HCT116 (cell line): Measurements from ENCODE around the gene ELL2. TPM values are rescaled to one million over a fixed set of nuclear protein-coding genes. Genes with fewer than 3 reads are reported as not detected.
"Not testable (repeated sequence)": the region's sequence is repeated elsewhere in the genome, so short reads cannot be mapped to it uniquely, and the experiment has no call there.

Source experiments
- ATAC-seq: fragments of 200-7000 bp; cut with Tn5 transposase; 2 replicates; pipeline ENCODE4 v1.9.1; 2020; ENCODE audit warnings: mild to moderate bottlenecking, moderate library complexity
- BruUV-seq: library from RNA; stranded (reverse); fragments of 400-500 nt; replicated peaks from 2 replicates; lab custom pipeline; 2021; lab: Mats Ljungman, UMichigan
- CTCF ChIA-PET: fragments of 300-600 bp; sonication (Branson Sonifier 250); formaldehyde crosslinking; loops from one replicate; lab custom pipeline; 2021; ENCODE audit warnings: antibody characterized with exemption; lab: Charles Lee
- POLR2A ChIA-PET: fragments of 300-600, 350-600 bp; sonication (Branson Sonifier 250); formaldehyde crosslinking; loops from one replicate; lab custom pipeline; 2021; ENCODE audit warnings: antibody characterized with exemption; lab: Charles Lee
- RAD21 ChIA-PET, 2 experiments: fragments of 300-600 bp; sonication (Branson Sonifier 250); formaldehyde crosslinking; loops; one replicate each; lab custom pipeline; 2023; ENCODE audit warnings: low total read pairs in 2 of 2; ENCODE audit not compliant: uncharacterized antibody in 2 of 2, unreplicated experiment in 2 of 2, low non-redundant PET in 1 of 2; lab: Charles Lee
- DNase-seq: peaks from one replicate; pipeline ENCODE4 v3.0.0-alpha.2; 2010; ENCODE audit warnings: low read depth, low spot score
- H2AFZ ChIP-seq: fragments of 200-600 bp; shearing (Covaris generic), sonication (generic); 2 replicates; pipeline ENCODE4 v1.6.1; 2017; ENCODE audit warnings: low read depth, mixed run types, mixed read lengths, antibody characterized with exemption, low read length; ENCODE audit not compliant: poor library complexity, severe bottlenecking
- H3K27ac ChIP-seq: 2 replicates; pipeline ENCODE4 v1.5.1; 2012; ENCODE audit warnings: low read depth, low read length
- H3K27me3 ChIP-seq: fragments of 200-600 bp; sonication (generic); 2 replicates; pipeline ENCODE4 v1.6.1; 2016; ENCODE audit warnings: mixed run types, low read length, mixed read lengths; ENCODE audit not compliant: insufficient read depth
- H3K36me3 ChIP-seq, 2 experiments: fragments of 200-500 bp in 1 of 2; fragments of 200-600 bp in 1 of 2; sonication (Bioruptor generic) in 1 of 2; sonication (generic) in 1 of 2; 2 replicates each; pipeline versions ENCODE4 v1.5.1 to v1.6.1; 2014 to 2016; ENCODE audit warnings: low read length in 2 of 2, inconsistent platforms in 1 of 2, mixed read lengths in 1 of 2, mixed run types in 1 of 2; ENCODE audit not compliant: insufficient read depth in 2 of 2, control insufficient read depth in 1 of 2
- H3K4me1 ChIP-seq, 2 experiments: fragments of 200-600 bp in 1 of 2; sonication (generic) in 1 of 2; 2 replicates each; pipeline versions ENCODE4 v1.5.1 to v1.6.1; 2012 to 2017; ENCODE audit warnings: low read length in 2 of 2, inconsistent platforms in 1 of 2, mild to moderate bottlenecking in 1 of 2, mixed read lengths in 1 of 2, mixed run types in 1 of 2, moderate library complexity in 1 of 2; ENCODE audit not compliant: insufficient read depth in 2 of 2, control insufficient read depth in 1 of 2
- H3K4me2 ChIP-seq: fragments of 200-600 bp; sonication (generic); 2 replicates; pipeline ENCODE4 v1.6.1; 2017; ENCODE audit warnings: mixed run types, low read length, mixed read lengths
- H3K4me3 ChIP-seq, 2 experiments: fragments of 200-600 bp in 1 of 2; sonication (generic) in 1 of 2; replicated peaks in 1 of 2; 2 replicates each; pipeline ENCODE4 v1.5.1; 2011 to 2016; ENCODE audit warnings: low read length in 2 of 2, control low read depth in 1 of 2, low read depth in 1 of 2, mild to moderate bottlenecking in 1 of 2, mixed read lengths in 1 of 2, mixed run types in 1 of 2
- H3K79me2 ChIP-seq: fragments of 200-600 bp; sonication (generic); 2 replicates; pipeline ENCODE4 v1.6.1; 2017; ENCODE audit warnings: mild to moderate bottlenecking, mixed run types, low read length, moderate library complexity, mixed read lengths; ENCODE audit not compliant: insufficient read depth
- H3K9ac ChIP-seq: fragments of 200-600 bp; sonication (generic); 2 replicates; pipeline ENCODE4 v1.6.1; 2016; ENCODE audit warnings: low read length, mixed read lengths
- H3K9me2 ChIP-seq: fragments of 200-600 bp; sonication (generic), shearing (Covaris generic); 2 replicates; pipeline ENCODE4 v1.6.1; 2017; ENCODE audit warnings: mixed run types, mild to moderate bottlenecking, moderate library complexity; ENCODE audit not compliant: insufficient read depth
- H3K9me3 ChIP-seq, 2 experiments: fragments of 200-500 bp in 1 of 2; fragments of 200-600 bp in 1 of 2; sonication (Bioruptor generic) in 1 of 2; sonication (generic) in 1 of 2; 2 replicates each; pipeline ENCODE4 v1.6.1; 2014 to 2017; ENCODE audit warnings: low read length in 2 of 2, mixed read lengths in 2 of 2, inconsistent platforms in 1 of 2, low read depth in 1 of 2, mild to moderate bottlenecking in 1 of 2, mixed run types in 1 of 2, moderate library complexity in 1 of 2; ENCODE audit not compliant: control insufficient read depth in 1 of 2, insufficient read depth in 1 of 2
- H4K20me1 ChIP-seq: fragments of 200-600 bp; sonication (generic), shearing (Covaris generic); 2 replicates; pipeline ENCODE4 v1.6.1; 2017; ENCODE audit warnings: mixed run types, mild to moderate bottlenecking, moderate library complexity; ENCODE audit not compliant: insufficient read depth
- CEBPB ChIP-seq: IDR thresholded peaks from 2 replicates; pipeline ENCODE4 v1.6.1; 2012; ENCODE audit warnings: low read depth
- FOSL1 ChIP-seq: IDR thresholded peaks from 2 replicates; pipeline ENCODE4 v1.6.1; 2012; ENCODE audit warnings: low read depth
- intact Hi-C: fragments of 100-400 bp; cut with micrococcal nuclease; formaldehyde crosslinking; loops from 2 replicates; pipeline ENCODE4 v1.10.0; 2022
- total RNA-seq: library from RNA; stranded (reverse); gene quantifications from one replicate; pipeline ENCODE4 v1.2.1, GENCODE V29; 2021; ENCODE audit not compliant: unreplicated experiment

The ELL2 gene
- total RNA-seq, 1 experiment from 2014 or later, result 29.8 TPM

DNA sequence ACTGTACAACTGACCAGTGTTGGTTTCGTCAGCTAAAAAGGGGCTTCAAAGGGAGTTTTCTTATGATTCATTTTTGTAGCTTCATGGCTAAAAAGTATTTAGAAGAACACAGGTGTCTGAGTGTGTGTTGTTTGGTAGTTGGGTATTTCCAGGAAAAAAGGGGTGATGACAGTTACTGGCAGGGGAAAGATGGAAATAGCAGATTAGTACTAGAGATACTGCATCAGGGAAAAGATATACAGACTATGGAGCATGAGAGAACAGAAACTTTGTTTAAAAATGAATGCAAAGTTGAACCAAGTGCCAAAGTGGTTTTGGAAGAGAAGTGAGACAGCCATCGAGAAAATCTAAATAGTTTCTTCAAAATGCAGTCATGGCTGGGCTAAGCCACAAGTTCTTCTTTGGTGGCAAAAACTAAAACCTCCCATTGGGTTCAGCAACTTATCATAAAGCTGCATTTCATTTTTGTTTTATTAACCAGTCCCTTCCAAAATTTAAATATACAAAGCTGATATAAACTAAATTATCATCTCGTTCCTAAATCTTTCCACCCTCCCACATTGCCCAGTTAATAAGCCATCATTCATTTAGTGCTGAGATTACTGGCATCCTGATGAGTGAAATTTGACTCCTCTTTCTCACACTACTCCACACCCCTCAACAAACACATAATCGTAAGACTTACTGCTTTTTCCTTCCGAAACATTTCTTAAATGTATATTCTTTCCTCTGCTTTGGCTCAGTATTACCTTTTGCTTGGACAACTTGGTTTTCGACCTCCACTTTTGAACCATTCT, 33.5 kb downstream of the ELL2 start:
- no peaks in the 10 kb centered on the region for H3K79me2 ChIP-seq
- ChIA-PET POLR2A (no interaction called here), RAD21 (no interaction called here), CTCF (no interaction called here)
- BruUV-seq, result no TSS peak
- no peak for ATAC-seq
- intact Hi-C loops, result no loop called here
- no peak for TF ChIP-seq CEBPB
- no peak for TF ChIP-seq FOSL1
- H3K36me3 ChIP-seq, result 0 out of 4 replicates have a peak, but pooled peaks cover 0 to 4% of the 10 kb centered on the region in 2 experiments
- DNase-seq, result no peak
- H3K9me2 ChIP-seq, result no peaks in the 10 kb centered on the region
- no peak overlapping the region for H3K4me3 ChIP-seq
- H3K27ac ChIP-seq, result no peak overlapping the region
- H3K4me2 ChIP-seq, result no peak overlapping the region
- H4K20me1 ChIP-seq, result no peaks in the 10 kb centered on the region
- no peaks in the 10 kb centered on the region for H3K9me3 ChIP-seq
- no peaks in the 10 kb centered on the region for H3K27me3 ChIP-seq
- H3K9ac ChIP-seq, result no peak overlapping the region
- H2AFZ ChIP-seq, result no peak overlapping the region
- H3K4me1 ChIP-seq, result peaks cover 3 to 8% of the 10 kb centered on the region in 2 experiments; a peak in 3 of 4 replicates

DNA sequence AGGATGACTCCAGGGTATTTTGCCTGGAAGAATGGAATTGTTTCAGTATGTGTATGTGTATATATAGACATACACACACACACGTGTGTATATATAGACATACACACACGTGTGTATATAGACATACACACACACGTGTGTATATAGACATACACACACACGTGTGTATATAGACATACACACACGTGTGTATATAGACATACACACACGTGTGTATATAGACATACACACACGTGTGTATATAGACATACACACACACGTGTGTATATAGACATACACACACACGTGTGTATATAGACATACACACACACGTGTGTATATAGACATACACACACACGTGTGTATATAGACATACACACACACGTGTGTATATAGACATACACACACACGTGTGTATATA, 34.4 kb downstream of the ELL2 start:
- H3K9me3 ChIP-seq, ATAC-seq, BruUV-seq, H3K36me3 ChIP-seq, H3K27ac ChIP-seq, RAD21 ChIA-PET, H3K4me2 ChIP-seq, H3K27me3 ChIP-seq, H3K79me2 ChIP-seq, H3K4me3 ChIP-seq, H3K9ac ChIP-seq, CTCF ChIA-PET, DNase-seq, POLR2A ChIA-PET, H4K20me1 ChIP-seq, H3K4me1 ChIP-seq, intact Hi-C loops, H3K9me2 ChIP-seq, H2AFZ ChIP-seq: not testable (repeated sequence)
